ENCODE data around the gene PWWP2B.
"Not testable (repeated sequence)": the region's sequence is repeated elsewhere in the genome, so short reads cannot be mapped to it uniquely, and the experiment has no call there.

PWWP2B gene

DNA sequence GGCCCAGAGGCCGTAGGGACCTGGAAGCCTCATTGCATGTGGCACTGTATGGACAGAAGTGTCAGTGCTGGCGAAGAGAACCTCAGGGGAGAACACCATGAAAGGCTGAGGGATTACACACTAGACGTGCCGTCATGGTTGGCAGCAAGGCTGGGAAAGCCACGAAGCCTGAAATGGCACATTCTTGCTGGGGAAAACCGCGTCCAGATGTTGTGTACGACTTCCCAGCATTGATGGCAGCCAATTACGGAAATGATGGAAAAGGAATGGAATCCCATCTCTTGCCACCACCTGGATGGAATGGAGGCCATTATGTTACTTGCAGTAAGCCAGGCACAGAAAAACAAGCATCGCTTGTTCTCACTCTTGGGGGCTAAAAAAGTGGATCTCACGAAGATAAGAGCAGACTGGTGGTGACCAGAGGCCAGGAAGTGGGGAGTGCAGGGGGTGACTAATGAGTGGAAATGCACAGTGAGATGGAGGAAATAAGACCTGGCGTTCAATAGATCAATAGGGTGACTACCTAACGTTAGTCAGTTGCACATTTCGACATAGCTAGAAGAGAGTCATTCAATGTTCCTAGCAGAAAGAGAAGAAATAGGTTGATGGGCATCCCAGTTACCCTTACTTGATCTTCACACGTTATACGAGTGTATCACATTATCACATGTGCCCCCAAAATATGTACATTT is 14.6 kb upstream of the PWWP2B start:
- no peak for DNase-seq

DNA sequence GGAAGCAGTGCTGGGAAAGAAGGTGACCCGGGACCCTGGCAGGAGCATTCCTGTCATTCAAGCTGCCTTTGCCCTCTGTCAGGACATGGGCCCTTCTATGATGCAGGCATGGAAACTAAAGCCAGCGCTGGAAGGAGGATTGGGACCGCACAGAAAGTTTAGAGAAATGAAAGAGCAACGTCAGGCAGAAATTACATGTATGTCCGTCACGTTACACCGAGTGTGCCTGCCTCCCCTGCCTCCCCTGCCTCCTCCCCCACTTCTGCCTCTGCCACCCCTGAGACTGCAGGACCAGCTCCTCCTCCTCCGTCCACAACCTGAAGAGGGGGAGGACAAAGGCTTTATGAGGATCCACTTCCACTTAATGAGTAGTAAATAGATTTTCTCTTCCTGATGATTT is 13.9 kb upstream of the PWWP2B start:
- no peak for DNase-seq

DNA sequence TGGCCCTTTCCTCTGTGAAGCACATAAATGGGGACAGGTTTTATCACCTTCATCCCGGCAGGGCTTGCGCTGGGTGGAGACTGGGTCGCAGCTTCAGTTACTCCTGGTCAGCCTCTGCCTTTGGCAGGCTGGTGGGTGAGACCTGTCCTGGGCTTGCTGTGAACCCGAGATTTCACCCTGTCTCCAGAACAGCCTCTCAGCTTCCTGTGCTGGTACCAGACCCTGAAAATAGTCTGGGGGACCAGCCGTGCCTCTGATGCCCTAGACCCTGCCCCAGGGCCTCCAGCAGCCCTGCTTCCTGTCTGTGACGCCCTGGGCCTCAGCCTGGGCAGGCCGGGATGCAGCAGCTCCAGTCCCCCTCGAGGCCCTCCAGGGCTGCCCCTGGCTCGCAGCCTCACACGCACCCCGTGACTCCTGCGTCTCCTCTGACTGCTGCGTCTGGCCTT is 13.2 kb upstream of the PWWP2B start:
- no peak for DNase-seq

- no peak for DNase-seq
These were observed 12.2 kb upstream of the PWWP2B start for GRCh38 chr10:132384618-132385388.

DNA sequence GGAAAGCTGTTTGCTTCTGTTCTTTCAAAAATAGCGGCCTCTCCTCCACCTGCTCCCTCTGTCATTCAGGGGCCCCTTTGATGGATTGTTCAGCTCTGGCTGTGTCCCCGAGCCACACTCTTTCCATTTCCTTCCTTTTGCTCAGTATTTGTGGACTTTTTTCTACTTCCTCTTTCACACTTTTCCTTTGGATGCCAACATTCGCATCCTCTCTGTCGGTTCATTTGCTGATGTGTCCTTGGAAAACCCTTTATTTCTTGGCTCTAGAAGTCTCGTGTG is 11.7 kb upstream of the PWWP2B start:
- no peak for DNase-seq

DNA sequence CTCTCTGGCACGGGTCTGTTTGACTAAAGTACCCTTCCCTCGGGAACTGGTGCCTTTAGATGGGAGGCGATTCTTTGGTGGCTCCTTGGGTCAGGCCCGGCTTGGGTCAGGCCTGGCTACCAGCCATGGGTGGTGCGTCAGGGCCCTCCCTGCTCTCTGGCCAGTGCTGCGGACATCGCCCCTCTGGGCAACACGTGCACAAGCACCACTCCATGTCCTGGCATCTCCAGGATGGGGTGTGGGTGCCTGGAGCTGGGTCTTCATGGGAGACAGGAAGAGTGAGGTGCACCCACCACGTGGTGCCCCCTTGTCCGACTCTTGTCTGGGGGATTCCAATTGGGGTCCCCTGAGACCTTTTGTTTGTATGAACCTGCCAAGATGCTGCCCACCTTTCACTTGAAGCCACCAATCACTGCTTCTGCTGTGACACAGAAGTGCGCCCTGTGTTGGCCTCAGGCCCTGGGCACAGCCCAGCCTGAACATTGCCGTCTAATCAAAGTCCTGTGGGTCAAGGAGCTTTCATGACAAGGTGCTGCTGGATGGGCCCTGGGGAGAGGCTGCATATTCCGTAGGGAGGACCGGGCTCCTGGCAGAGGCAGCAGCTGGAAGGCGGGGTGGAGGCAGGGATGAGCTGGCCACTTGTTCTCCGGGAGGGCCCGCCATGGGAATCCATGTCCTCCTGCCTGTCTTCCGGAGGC is 11.1 kb upstream of the PWWP2B start:
- no peak for DNase-seq

- no peak for DNase-seq
These were observed 10.6 kb upstream of the PWWP2B start for GRCh38 chr10:132386419-132386831.

DNA sequence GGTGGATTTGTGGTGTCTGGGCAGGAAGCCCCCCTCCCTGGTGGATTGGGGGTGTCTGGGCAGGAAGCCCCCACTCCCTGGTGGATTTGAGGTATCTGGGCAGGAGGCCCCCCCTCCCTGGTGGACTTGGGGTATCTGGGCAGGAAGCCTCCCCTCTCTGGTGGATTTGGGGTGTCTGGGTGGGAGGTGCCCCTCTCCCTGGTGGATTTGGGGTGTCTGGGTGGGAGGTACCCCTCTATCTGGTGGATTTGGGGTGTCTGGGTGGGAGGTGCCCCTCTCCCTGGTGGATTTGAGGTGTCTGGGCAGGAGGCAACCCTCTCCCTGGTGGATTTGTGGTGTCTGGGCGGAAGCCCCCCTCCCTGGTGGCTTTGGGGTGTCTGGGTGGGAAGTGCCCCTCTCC is 10.1 kb upstream of the PWWP2B start:
- DNase-seq = not testable (repeated sequence)

GRCh38 chr10:132387764-132388210 is 9.2 kb upstream of the PWWP2B start:
- peak; percentile 79 for DNase-seq

GRCh38 chr10:132388891-132389432 is 8.0 kb upstream of the PWWP2B start:
- no peak for DNase-seq

- peak; percentile 72 for DNase-seq
These were observed 7.4 kb upstream of the PWWP2B start for GRCh38 chr10:132389433-132390169.

GRCh38 chr10:132390170-132390920 is 6.7 kb upstream of the PWWP2B start:
- DNase-seq = peak; percentile 84

DNA sequence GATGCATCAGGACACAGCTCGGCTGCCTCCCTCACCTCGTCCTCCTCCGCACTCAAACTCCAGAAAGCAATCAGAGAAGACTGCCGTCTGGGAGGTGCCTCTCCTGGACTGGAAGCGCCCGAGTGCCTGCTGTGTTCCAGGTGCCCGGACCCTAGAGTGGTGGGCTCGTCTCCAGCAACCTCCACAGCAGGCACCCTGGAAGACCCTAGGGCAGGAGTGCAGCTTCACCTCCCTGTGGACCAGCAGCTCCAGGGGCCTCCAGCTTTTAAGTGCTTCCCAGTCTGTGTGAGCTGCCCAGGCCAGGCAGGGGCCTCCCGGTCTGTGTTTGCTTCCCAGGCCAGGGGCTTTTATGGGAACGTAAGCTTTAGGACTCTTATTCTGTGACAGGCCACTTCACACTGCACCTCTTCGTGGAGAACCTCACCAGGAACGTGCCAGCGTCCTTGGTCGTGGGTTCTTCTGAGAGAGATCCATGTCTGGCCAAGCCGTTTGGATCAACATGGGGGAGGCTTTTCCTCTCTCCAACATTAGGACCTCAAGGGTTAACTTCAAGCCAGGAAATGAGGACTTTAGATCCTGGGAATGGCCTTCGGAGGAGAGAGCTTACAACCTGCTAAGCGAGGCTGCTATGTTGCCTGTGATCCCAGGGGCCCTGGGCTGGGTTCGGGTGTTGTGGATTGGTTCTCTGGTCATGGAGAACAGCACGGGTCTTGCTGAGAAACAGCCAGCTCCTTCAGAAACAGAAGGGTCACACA is 5.9 kb upstream of the PWWP2B start:
- no peak for DNase-seq

DNA sequence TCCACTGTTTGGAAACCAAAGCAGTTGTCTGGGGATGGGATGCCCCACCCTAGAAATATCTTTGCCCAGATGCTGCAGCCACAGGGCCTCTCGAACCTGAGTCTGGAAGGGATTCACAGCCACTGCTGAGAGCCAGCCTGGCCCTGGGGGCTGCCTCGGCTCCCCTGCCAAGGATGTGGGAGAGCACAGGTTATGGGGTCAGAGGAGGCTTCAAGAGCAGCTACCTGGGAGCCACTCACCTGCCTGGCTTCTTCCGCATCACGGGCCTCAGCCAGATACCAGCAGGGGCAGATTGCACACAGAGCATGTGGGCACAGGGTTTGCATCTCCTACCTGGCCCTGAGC is 5.4 kb upstream of the PWWP2B start:
- no peak for DNase-seq

- no peak for DNase-seq
These were observed 4.7 kb upstream of the PWWP2B start for GRCh38 chr10:132392184-132392800.

DNA sequence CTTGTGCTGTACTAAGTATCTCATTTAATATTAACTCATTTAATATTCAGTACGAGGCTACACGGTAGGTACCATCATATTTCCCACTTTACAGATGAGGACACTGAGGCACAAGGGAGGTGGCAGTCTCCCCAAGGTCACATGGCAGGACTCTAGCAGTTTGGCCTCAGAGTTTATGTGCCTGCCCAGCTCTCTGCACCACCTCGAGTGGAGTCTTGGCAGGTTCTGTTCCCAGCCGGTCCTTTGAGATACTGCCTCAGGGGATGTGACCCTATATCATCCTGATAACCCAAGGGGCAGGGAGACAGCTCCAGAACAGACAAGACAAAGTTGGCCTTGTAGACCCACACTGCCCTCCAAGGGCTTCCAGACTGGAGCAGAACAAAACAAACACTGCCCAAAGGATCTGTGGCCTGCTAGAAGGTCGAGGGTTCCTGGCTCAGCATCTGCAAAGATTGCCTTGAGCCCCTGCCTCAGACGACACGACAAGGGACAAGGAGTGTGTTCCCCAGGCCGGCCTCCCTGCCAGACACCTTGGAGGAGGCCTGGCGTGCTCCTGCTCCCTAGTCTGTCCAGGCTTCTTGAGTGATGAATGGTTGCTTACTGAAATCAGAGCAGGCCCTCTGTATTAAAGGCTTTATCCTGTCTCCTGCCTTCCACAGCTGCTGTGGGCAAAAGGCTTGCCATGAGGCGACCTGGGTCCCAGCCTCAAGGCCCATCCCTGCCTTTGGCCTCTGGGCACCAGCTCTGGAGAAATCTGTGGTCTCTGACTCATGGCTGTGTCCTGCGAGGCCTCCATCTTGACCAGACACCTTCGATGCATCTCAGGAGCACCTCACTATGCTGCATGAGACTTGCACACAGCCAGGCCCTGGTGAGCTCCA is 3.9 kb upstream of the PWWP2B start:
- DNase-seq = peak; percentile 17

DNA sequence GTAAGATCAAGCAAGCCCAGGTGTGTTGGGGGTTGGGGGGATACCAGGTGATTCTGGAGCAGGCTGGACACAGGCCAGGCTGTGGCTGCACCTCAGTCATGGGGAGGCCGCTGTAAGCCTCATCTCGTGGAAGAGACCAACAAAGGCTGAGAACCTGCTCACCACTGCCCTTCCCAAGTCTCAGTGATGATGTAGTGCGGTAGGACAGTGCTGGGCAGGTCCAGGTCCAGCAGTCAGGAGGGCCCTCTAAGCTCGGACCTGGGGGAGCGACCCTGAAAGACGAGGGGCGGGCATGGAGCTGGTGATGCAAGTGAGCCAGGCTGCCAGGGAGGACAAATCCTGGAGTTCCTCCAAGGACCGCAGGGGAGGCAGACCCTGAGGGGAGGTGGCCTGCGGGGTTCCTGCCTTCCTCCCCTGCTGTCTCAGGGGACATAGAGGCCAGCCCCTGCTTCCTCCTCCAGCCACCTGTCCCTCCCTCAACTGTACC is 3.3 kb upstream of the PWWP2B start:
- no peak for DNase-seq

DNA sequence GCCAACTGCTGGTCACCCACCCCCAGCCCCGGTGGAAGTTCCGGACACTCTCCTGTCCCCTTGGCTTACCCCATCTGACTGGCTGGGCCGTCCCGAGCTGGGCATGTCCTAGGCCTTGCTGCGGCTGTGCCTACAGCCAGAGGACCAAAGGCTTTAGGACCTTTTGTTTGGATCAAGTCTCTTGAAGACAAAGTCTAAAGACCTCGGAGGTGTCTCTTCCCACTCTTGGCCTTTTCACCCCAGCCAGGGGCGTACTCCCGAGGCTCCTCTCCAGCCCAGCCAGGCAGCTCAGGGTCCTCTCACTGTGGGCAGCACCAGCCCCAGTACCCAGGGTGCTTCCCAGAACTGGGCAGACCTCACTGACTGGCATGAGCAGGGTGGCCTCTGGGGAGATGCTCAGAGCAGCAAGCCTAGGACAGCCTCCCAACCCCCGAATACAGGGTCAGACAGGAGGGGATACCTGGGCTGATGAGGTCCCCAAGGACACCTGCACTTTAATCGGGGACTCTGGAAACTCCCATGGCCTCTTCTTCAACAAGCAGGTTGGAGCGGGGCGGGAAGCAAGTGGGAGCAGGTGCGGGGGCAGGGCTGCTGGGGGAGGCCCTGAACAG is 2.7 kb upstream of the PWWP2B start:
- DNase-seq = no peak

DNA sequence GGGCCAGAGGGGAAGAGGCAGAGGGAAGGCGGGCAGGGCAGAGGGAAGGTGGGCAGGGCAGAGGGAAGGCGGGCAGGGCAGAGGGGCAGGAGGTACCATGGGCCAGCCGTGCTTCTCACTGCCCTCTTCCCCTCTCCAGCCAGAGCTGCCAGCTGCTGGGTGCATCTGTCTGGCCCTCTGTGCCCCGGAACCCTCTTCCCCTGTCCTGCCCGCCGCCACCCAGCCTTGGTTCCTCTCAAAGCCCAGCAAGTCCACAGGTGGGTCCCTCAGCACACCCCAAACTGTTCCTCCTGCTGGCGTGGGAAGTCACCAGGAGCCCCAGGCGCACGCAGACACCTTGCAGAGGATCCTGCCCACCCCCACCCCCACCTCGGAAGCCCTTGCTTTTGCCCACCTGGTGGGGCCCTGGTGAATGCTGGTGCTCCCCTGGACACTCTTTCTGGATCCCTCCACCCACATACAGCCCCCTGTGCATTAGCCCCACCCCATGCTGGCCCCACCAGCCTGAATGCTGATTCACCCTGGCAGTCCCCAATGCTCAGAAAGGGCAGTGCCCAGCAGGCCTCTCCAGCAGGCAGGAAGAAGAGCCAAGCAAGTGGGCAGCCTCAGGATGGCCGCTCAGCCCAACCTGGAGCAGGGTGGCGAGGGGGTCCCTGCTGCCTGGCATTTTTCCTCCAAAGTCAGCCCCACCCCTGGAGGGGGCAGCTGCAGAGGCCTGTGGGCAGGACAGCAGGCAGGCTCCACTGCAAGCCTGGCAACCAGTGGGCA is 1.9 kb upstream of the PWWP2B start:
- DNase-seq = no peak

Data from OCI-M1 (cell line).